GM21528 (cell line): ENCODE results near the gene MME.
"Not testable (repeated sequence)": the region's sequence is repeated elsewhere in the genome, so short reads cannot be mapped to it uniquely, and the experiment has no call there.

Source experiments
- ATAC-seq: cut with Tn5 transposase; IDR thresholded peaks from one replicate; pipeline ENCODE4 v1.9.1; 2021; ENCODE audit warnings: mild to moderate bottlenecking, moderate library complexity; ENCODE audit not compliant: unreplicated experiment, low FRiP score

Gene MME

GRCh38 chr3:155083313-155083905 is 3.3 kb downstream of the MME start:
- no peak for ATAC-seq

- no peak for ATAC-seq
Measured at GRCh38 chr3:155084567-155084966, 4.4 kb downstream of the MME start.

DNA sequence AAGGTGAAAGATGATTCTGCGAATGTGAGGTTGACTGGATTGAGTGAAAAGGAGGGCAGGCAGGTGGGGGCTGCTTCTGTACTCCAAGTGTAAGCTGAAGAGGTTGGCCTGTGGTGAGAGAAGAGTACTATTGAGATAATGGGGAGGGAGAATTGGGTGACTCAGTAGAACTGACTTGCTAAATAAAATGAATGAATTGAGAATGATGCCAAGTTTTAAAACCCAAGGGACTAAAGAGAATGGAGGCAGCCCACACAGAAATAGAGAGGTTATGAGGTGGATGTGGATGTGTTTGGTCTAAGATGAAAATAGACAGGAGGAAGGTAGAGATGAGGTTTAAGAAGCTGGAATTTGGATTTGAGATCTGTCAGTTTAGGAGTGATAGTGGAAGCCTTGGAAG is 5.9 kb downstream of the MME start:
- no peak for ATAC-seq

DNA sequence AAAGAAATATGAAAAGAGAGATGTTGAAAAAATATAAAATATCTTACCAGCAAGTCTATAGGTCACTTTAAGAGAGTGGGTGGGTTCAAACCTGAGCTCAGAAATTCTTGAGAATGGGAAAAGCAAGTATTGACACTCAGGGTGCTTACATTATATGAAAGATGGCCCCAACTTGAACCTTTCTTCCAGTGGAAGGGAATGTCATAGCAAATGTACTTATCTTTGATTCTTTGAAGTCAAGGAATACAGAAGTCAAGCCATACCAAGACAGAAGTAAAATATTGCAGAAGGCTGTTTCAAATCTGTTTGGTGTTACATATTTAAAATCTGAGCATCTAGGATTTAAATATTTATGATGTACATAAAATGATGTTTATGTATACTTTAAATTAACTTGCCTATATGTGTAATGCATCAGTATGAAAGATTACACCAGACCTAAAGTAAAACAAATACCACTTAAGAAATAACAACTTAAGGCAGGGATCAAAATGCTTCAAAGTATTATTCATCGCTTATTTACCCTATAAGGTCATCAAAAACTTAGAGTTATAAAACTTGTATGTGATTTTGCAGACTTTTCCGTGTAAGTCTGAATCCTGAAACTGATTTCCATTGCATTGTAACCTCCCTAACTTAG is 8.7 kb downstream of the MME start:
- ATAC-seq = no peak

DNA sequence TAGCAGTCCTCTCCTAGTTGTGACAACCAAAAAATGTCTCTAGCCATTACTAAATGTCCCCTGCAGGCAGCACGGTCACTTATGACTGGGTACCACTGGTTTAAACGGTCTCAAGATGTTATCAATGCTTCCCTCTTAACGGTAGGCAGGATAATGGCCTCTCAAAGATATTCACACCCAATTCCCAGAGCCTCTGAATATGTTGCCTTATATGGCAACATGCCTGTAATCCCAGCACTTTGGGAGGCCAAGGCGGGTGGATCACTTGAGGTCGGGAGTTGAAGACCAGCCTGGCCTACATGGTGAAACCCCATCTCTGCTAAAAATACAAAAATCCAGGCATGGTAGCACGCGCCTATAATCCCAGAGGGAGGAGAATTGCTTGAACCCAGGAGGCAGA is 9.4 kb downstream of the MME start:
- ATAC-seq = no peak

GRCh38 chr3:155093261-155093660 is 13.1 kb downstream of the MME start:
- no peak for ATAC-seq

GRCh38 chr3:155096303-155097008 is 16.3 kb downstream of the MME start:
- no peak for ATAC-seq

DNA sequence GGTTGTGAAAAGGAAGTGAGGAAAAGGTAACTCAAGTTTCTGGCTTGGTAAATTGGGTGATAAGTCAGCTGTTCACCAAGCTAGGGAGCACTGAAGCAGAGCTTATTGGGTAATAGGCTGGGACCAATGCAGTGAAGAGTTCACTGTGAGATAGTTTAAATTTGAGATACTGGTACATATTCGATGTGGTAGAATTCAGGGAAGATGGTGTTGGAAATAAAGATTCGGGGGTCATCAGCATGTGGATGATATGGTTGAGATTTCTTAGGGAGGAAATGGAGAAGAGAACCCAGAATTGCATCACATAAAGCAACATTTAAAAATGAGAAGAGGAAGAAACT is 16.9 kb downstream of the MME start:
- no peak for ATAC-seq

GRCh38 chr3:155101398-155101797 is 21.3 kb downstream of the MME start:
- ATAC-seq = no peak

DNA sequence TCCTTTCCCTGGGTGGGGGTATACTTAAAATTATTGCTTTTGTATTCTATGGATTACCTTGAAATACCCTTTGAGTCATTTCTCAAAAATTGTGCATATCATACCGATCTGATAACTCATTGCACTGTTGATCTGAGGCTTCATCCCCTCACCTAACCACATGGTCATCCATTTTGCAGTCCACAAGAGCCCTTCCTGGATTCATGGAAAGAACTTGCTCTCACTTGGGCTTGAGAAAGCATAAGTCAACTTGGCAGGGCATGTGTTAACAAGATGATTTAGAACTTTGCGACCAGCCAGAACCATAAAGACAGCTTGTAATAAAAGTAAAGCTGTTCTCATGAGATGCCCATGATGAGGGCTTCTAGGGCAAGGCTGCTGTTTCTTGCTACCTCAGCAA is 22.2 kb downstream of the MME start:
- no peak for ATAC-seq

- no peak for ATAC-seq
Measured at GRCh38 chr3:155103686-155104085, 23.6 kb downstream of the MME start.

- ATAC-seq = no peak
Measured at GRCh38 chr3:155106119-155106518, 26.0 kb downstream of the MME start.

DNA sequence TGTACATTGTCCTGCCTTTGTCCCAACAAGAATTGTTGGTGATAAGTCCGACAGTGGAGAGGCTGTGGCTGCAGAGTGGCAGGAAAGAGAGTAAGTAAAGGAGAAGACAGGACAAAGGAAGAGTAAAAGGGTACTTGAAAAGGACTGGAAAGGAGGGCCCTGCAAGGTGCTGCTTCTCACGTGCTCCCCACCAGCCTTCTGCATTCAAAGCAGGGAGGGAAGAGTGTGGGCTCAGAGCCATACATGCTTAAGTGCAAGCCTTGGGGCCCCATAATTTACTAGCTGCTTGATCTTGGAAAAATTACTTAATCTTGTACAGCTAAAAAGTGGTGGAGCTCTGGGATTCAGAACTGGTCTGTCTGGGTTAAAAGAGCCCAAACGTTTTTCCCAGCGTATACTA is 29.9 kb downstream of the MME start:
- ATAC-seq = no peak

GRCh38 chr3:155110996-155111901 is 31.1 kb downstream of the MME start:
- no peak for ATAC-seq

GRCh38 chr3:155111971-155112370 is 31.9 kb downstream of the MME start:
- ATAC-seq = no peak

DNA sequence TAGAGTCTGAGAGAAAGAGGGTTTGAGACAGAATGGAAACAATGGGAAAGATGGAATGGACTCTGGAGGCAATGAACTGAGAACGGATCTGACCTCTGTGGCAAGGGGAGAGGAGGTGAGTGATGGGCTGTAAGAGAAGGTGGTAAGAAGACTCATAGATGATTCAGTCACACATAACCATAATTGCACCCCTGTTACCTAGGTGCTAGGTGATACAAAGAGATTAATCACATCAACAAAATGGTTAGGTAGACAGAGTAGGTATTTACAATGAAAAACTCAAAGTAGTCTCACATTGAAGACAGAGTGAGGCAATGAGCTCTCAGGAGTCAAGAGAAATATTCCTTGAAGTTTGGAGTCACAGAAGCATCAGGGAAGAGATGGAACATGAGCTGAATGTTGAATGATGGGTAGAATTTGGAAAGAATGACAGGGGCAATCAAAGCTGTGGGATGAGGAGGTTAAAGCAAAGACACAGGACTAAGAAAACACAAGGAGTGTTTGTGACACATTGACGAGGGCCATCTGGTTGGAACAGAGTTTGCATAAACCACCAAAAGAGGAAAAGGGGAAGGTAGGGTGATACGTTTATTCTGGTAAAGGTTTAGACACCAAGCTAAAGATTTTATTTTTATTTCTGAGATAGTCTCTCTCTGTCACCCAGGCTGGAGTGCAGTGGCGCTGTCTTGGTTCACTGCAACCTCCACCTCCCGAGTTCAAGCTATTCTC is 32.7 kb downstream of the MME start:
- no peak for ATAC-seq

DNA sequence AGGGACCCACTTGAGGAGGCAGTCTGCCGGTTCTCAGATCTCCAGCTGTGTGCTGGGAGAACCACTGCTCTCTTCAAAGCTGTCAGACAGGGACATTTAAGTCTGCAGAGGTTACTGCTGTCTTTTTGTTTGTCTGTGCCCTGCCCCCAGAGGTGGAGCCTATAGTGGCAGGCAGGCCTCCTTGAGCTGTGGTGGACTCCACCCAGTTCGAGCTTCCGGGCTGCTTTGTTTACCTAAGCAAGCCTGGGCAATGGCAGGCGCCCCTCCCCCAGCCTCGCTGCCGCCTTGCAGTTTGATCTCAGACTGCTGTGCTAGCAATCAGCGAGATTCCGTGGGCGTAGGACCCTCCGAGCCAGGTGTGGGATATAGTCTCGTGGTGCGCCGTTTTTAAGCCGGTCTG is 44.6 kb downstream of the MME start:
- ATAC-seq = not testable (repeated sequence)

DNA sequence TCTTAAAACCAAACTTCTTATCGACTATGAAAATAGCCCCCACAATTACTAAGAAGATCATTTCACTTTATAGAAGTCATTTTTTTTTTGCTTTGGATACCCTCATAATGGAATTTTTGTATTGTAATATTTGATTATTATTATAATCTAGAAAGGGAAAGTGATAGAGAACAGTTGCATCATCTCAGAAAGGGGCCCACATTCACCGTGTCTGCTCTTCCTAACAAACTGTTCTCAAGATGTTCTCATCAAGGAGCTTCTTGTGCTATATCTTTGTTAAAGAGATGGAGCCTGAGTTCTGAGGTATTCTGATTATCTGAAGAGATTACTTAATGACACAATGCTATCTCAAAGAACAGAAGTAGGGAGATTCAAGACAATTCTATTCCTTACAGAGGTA is 49.3 kb downstream of the MME start:
- ATAC-seq = no peak

- no peak for ATAC-seq
Measured at GRCh38 chr3:155130001-155130400, 49.9 kb downstream of the MME start.

DNA sequence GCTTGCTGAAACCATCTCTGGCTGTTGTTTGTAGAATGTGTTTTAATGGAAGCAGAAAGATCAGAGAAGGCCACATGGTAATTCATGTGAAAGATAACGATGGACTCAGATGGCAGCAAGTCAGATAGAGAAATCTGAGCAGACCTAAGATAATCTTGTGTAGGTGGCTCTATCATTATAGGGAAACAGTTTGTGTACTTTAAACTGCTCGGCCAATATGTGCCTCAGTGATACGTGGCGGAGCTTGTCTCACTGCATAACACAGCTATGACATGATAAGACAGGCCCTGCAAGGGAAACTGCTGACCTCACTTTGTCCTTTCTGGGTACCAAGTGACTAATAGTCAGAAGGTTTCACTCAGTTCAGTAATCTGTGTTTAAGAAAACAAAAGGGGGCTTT is 51.0 kb downstream of the MME start:
- ATAC-seq = no peak
